Hepatocyte (in vitro differentiated cells): ENCODE measurements around the gene UTP4.

ENCODE experiments used
- CTCF ChIP-seq: fragments of 200-600 bp; sonication (generic); IDR thresholded peaks from 2 replicates; pipeline ENCODE4 v1.5.1; 2016; ENCODE audit warnings: antibody characterized with exemption, mild to moderate bottlenecking; ENCODE audit not compliant: poor library complexity
- EZH2 ChIP-seq: fragments of 200-600 bp; sonication (generic); IDR thresholded peaks from 2 replicates; pipeline ENCODE4 v1.6.1; 2016; ENCODE audit warnings: antibody characterized with exemption, mild to moderate bottlenecking, borderline replicate concordance
- EZH2phosphoT487 ChIP-seq: fragments of 200-600 bp; sonication (generic); IDR thresholded peaks from one replicate; pipeline ENCODE4 v1.6.1; 2018; ENCODE audit warnings: antibody characterized with exemption, mild to moderate bottlenecking, low read depth, moderate library complexity; ENCODE audit not compliant: unreplicated experiment, severe bottlenecking

- TF ChIP-seq CTCF: no peak
- no peak for TF ChIP-seq EZH2phosphoT487
- no peak for TF ChIP-seq EZH2
Measured at GRCh38 chr16:69145658-69146057, 13.2 kb downstream of the UTP4 start.
